K562 (cell line): ENCODE measurements around the gene POLN. TPM values are rescaled to one million over a fixed set of nuclear protein-coding genes. Genes with fewer than 3 reads are reported as not detected.

Experiments used
- BCOR ChIP-seq: fragments of 450-650 bp; IDR thresholded peaks from 2 replicates; pipeline ENCODE4 v1.6.1; 2016
- ETV5 ChIP-seq: sonication (generic); formaldehyde crosslinking; IDR thresholded peaks from 2 replicates; pipeline ENCODE4 v1.4.0; 2020; ENCODE audit warnings: low read depth, mild to moderate bottlenecking, missing genetic modification reagents
- KDM1A ChIP-seq, 2 experiments: fragments of 450-650 bp; IDR thresholded peaks; 2 replicates each; pipeline ENCODE4 v1.6.1; 2016; ENCODE audit warnings: mild to moderate bottlenecking in 2 of 2
- MEIS2 ChIP-seq: fragments of 450-650 bp; IDR thresholded peaks from 2 replicates; pipeline ENCODE4 v1.6.1; 2014; ENCODE audit warnings: mild to moderate bottlenecking; ENCODE audit not compliant: partially characterized antibody
- NELFE ChIP-seq: IDR thresholded peaks from 2 replicates; pipeline ENCODE4 v1.6.1; 2011; ENCODE audit warnings: mild to moderate bottlenecking; ENCODE audit not compliant: insufficient read depth, insufficient read length
- NEUROD1 ChIP-seq: fragments of 150-350 bp; IDR thresholded peaks from 2 replicates; pipeline ENCODE4 v1.6.1; 2014; ENCODE audit warnings: borderline replicate concordance, low read length, low read depth; ENCODE audit not compliant: partially characterized antibody
- RCOR1 ChIP-seq, 2 experiments: IDR thresholded peaks; 2 replicates each; pipeline ENCODE4 v1.6.1; 2012; ENCODE audit warnings: low read depth in 2 of 2, low read length in 2 of 2, borderline replicate concordance in 1 of 2, improper control_type of control experiment in 1 of 2
- SMC3 ChIP-seq: conservative IDR thresholded peaks from 2 replicates; pipeline ENCODE4 v1.6.1; 2011; ENCODE audit warnings: low read depth, low read length, improper control_type of control experiment; ENCODE audit not compliant: insufficient read depth
- SRSF9 ChIP-seq: fragments of 200-400 bp; formaldehyde crosslinking; IDR thresholded peaks from 2 replicates; pipeline ENCODE4 v1.6.1; 2017; ENCODE audit warnings: low read depth, low read length, borderline replicate concordance
- TBL1XR1 ChIP-seq, 2 experiments: IDR thresholded peaks; 2 replicates each; pipeline ENCODE4 v1.6.1; 2012; ENCODE audit warnings: improper control_type of control experiment in 2 of 2, low read length in 2 of 2, mild to moderate bottlenecking in 1 of 2
- TOE1 ChIP-seq, 2 experiments: fragments of 450-650 bp in 1 of 2; sonication (generic) in 1 of 2; formaldehyde crosslinking in 1 of 2; IDR thresholded peaks; 2 replicates each; pipeline versions ENCODE4 v1.7.1 to v1.8.0; 2016 to 2022; ENCODE audit warnings: borderline replicate concordance in 2 of 2, mild to moderate bottlenecking in 2 of 2, antibody characterized with exemption in 1 of 2, inconsistent platforms in 1 of 2, low read depth in 1 of 2, missing genetic modification reagents in 1 of 2, moderate library complexity in 1 of 2
- ZFP1 ChIP-seq: fragments of 450-650 bp; formaldehyde crosslinking; IDR thresholded peaks from 2 replicates; pipeline ENCODE4 v1.4.0; 2020; ENCODE audit warnings: mild to moderate bottlenecking, mixed read lengths
- ZNF282 ChIP-seq: sonication (generic); formaldehyde crosslinking; IDR thresholded peaks from 2 replicates; pipeline ENCODE4 v1.8.1; 2023; ENCODE audit warnings: missing genetic modification reagents
- ZNF57 ChIP-seq: fragments of 450-650 bp; formaldehyde crosslinking; IDR thresholded peaks from 2 replicates; pipeline ENCODE4 v1.4.0; 2020; ENCODE audit warnings: mild to moderate bottlenecking, moderate library complexity
- ZNF707 ChIP-seq: fragments of 250-450 bp; sonication (Bioruptor Pico); conservative IDR thresholded peaks from 2 replicates; pipeline ENCODE4 v1.8.0; 2022; ENCODE audit warnings: inconsistent platforms, mild to moderate bottlenecking, moderate library complexity
- polyA plus RNA-seq, 8 experiments: library from polyadenylated mRNA; depleted of rRNA in 4 of 8; stranded (reverse) in 5 of 8; unstranded in 3 of 8; fragments of >200 nt; fragmentation: Nextera tagmentation in 2 of 8; fragmentation: Illumina TruSeq in 1 of 8; extraction: Ambion mirVana in 2 of 8; extraction: Trizol in 1 of 8; gene quantifications; 2 replicates each; pipeline versions ENCODE4 v1.2.1 to v1.2.3, GENCODE V29; 2011 to 2014; ENCODE audit warnings: inconsistent platforms in 1 of 8, missing spikeins in 1 of 8
- total RNA-seq, 7 experiments: library from RNA; depleted of rRNA in 6 of 7; stranded (reverse); fragments of >200 nt in 6 of 7; fragmentation: Illumina TruSeq in 2 of 7; extraction: Trizol in 2 of 7; gene quantifications; 2 replicates each; pipeline versions ENCODE4 v1.2.1 to v1.2.3, GENCODE V29; 2011 to 2021; ENCODE audit warnings: low replicate concordance in 1 of 7
- TF ChIP-seq, protein P1 (sequence below): fragments of 450-650 bp; IDR thresholded peaks from 2 replicates; pipeline ENCODE4 v1.7.1; 2018; ENCODE audit warnings: mild to moderate bottlenecking, low read depth; ENCODE audit not compliant: partially characterized antibody
- TF ChIP-seq, protein P2 (sequence below): fragments of 250-450 bp; sonication (Bioruptor Pico); IDR thresholded peaks from 2 replicates; pipeline ENCODE4 v1.8.0; 2022; ENCODE audit warnings: moderate library complexity, mild to moderate bottlenecking, inconsistent platforms

POLN gene
- total and polyA plus RNA-seq, 9 of the 15 experiments (the other 6 are each of a cell fraction or from before 2014, with no cell fraction given) = 0.08 to 0.91 (median 0.32) TPM

DNA sequence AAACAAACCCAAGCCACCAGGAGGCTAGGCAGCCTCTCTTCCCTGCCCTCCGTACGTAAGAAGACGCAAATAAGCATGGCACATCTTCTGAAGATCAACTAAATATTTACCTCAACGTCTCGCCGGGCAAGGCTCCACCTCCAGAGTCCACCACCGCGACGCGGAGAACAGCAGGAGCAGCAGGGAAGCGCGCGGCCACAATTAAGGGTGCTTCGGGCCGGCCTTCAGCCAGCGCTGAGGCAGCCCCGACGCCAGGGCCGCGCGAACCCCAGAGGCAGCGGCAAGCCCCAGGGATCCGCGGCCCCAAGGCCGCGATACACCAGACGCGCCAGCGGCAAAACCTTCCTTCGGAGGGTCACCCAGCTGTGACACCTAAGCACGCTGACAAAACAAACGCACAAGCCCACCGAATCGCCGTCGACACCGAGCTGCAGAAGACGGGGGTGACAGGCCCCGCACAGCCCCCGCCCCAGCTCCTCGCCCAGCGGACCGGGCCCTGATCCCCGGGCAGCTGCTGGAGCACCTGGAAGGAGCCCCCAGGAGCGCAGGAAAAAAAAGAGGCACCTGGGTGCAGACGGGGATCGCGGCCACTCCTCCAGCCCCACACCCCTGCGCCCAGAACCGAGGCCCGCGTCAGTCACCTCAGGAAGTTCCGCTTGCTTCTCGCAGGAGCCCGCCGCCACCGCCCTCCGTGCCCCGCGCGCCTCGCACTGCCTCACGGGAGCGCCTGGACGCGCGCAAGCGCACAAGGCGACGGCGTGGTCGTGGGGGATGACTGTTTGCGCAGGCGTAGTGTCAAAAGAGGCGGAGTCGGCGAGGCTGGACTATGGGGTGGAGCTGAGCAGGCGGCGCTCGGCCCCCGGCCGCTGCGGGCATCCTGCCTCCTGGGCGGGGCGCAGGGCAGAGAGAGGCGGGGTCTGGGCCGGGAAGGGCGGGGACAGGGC, at the start of gene POLN, which contains the start of gene HAUS3 (continued):
- TF ChIP-seq ZNF282 = no peak
- TF ChIP-seq NEUROD1 = peak; percentile 14
- TF ChIP-seq ZFP1 (CRISPR knock-in tag) = no peak
- TF ChIP-seq, protein P1, sequence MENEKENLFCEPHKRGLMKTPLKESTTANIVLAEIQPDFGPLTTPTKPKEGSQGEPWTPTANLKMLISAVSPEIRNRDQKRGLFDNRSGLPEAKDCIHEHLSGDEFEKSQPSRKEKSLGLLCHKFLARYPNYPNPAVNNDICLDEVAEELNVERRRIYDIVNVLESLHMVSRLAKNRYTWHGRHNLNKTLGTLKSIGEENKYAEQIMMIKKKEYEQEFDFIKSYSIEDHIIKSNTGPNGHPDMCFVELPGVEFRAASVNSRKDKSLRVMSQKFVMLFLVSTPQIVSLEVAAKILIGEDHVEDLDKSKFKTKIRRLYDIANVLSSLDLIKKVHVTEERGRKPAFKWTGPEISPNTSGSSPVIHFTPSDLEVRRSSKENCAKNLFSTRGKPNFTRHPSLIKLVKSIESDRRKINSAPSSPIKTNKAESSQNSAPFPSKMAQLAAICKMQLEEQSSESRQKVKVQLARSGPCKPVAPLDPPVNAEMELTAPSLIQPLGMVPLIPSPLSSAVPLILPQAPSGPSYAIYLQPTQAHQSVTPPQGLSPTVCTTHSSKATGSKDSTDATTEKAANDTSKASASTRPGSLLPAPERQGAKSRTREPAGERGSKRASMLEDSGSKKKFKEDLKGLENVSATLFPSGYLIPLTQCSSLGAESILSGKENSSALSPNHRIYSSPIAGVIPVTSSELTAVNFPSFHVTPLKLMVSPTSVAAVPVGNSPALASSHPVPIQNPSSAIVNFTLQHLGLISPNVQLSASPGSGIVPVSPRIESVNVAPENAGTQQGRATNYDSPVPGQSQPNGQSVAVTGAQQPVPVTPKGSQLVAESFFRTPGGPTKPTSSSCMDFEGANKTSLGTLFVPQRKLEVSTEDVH = no peak
- no peak for TF ChIP-seq TBL1XR1 (IDR thresholded peaks at IDR 0.05; ENCODE audit: low read length in 2 of 2)
- TF ChIP-seq SMC3 = no peak
- TF ChIP-seq ZNF707 (CRISPR knock-in tag) = no peak
- TF ChIP-seq SRSF9 = no peak
- TF ChIP-seq ZNF57 (CRISPR knock-in tag) = no peak
- 0 out of 2 replicates have a peak, but pooled peaks have one; percentile 38 for TF ChIP-seq BCOR
- TF ChIP-seq KDM1A (IDR thresholded peaks at IDR 0.05) = no peak
- no peak for TF ChIP-seq RCOR1 (IDR thresholded peaks at IDR 0.05; ENCODE audit: borderline replicate concordance in 1 of 2, low read depth in 2 of 2, low read length in 2 of 2)
- no peak for TF ChIP-seq NELFE
- TF ChIP-seq ETV5 (CRISPR knock-in tag) = peak; percentile 56
- TF ChIP-seq TOE1 (IDR thresholded peaks at IDR 0.05; ENCODE audit: borderline replicate concordance) = peak; percentile 43; the same call in 1 of the 2 replicates
- TF ChIP-seq TOE1 (CRISPR knock-in tag; IDR thresholded peaks at IDR 0.05; ENCODE audit: borderline replicate concordance, low read depth) = no peak
- TF ChIP-seq, protein P2, sequence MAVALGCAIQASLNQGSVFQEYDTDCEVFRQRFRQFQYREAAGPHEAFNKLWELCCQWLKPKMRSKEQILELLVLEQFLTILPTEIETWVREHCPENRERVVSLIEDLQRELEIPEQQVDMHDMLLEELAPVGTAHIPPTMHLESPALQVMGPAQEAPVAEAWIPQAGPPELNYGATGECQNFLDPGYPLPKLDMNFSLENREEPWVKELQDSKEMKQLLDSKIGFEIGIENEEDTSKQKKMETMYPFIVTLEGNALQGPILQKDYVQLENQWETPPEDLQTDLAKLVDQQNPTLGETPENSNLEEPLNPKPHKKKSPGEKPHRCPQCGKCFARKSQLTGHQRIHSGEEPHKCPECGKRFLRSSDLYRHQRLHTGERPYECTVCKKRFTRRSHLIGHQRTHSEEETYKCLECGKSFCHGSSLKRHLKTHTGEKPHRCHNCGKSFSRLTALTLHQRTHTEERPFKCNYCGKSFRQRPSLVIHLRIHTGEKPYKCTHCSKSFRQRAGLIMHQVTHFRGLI (CRISPR knock-in tag) = no peak
- peak; percentile 94 for TF ChIP-seq MEIS2
- TF ChIP-seq, all 486 proteins: peak for 105
